ENCODE results near the gene UBFD1.

DNA sequence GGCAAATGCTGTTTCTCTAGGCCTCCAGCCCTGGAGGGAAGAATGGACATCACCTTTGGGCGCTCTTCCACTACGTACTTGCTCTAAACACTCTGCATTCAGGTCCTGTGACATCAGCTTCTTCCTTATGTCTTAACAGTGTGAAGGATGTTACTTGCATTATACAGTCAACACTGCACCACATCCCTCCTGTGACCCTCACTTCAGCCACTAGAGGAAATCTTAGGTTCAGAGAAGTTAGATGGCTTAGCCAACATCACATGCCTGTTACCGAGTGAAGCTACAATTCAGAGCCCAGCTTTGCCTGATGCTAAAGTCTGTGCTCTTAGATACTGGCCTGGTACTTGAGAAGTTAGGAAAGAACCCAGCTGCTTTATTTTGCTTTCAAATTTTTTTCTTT is 18.3 kb downstream of the UBFD1 start:
- no peak for TF ChIP-seq JUND (IDR thresholded peaks at IDR 0.05)
- no peak for TF ChIP-seq CTCF (IDR thresholded peaks at IDR 0.05 in 2 of 3, conservative IDR thresholded peaks at IDR 0.05 in 1 of 3; ENCODE audit: borderline replicate concordance in 1 of 3, insufficient read depth in 1 of 3, low read depth in 2 of 3, low read length in 2 of 3)

Measured in HCT116 (cell line).